Spleen (tissue), 7 donors: ENCODE measurements around the gene ZEB2.
"Not testable (repeated sequence)": the region's sequence is repeated elsewhere in the genome, so short reads cannot be mapped to it uniquely, and the experiment has no call there.

Experiments used
- POLR2A ChIP-seq, 3 donors: fragments of 450-650 bp; IDR thresholded peaks; one replicate each; pipeline ENCODE4 v1.5.1; 2017; ENCODE audit warnings: antibody characterized with exemption in 3 of 3, mild to moderate bottlenecking in 1 of 3
- POLR2AphosphoS5 ChIP-seq, 3 donors: sonication (generic); formaldehyde crosslinking; IDR thresholded peaks; one replicate each; pipeline ENCODE4 v1.5.1; 2017; ENCODE audit warnings: antibody characterized with exemption in 3 of 3
- TF ChIP-seq, protein P1 (sequence below), 11 experiments: fragments of 200-600 bp in 7 of 11; fragments of 450-650 bp in 4 of 11; sonication (generic) in 4 of 11; IDR thresholded peaks in 8 of 11; conservative IDR thresholded peaks in 3 of 11; 1 replicate in 7 of 11; 2 replicates in 4 of 11; pipeline versions ENCODE4 v1.4.0 to v1.8.0; 2016 to 2021; ENCODE audit warnings: antibody characterized with exemption in 11 of 11, inconsistent platforms in 4 of 11, mild to moderate bottlenecking in 1 of 11
- donor health status: DM: no; HTN: no; CAD: no; lungs with moderate emphysema.
- donor health status: DM: no; HTN: no; CAD: no.
- donor health status: DM: no; HTN: no; CAD: no.

DNA sequence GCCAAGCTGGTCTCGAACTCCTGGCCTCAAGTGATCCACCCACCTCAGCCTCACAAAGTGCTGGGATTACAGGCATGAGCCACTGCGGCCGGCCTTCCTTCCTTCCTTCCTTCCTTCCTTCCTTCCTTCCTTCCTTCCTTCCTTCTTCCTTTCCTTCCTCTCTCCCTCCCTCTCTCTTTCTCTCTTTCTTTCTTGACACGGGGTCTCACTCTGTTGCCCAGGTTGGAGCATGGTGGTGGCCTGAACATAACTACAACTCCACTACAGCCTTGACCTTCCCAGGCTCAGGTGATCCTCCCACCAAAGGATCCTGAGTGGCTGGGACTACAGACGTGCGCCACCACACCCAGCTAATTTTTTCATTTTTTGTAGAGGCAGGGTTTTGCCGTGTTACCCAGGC lies 155.7 kb downstream of the ZEB2 start:
- TF ChIP-seq, protein P1, sequence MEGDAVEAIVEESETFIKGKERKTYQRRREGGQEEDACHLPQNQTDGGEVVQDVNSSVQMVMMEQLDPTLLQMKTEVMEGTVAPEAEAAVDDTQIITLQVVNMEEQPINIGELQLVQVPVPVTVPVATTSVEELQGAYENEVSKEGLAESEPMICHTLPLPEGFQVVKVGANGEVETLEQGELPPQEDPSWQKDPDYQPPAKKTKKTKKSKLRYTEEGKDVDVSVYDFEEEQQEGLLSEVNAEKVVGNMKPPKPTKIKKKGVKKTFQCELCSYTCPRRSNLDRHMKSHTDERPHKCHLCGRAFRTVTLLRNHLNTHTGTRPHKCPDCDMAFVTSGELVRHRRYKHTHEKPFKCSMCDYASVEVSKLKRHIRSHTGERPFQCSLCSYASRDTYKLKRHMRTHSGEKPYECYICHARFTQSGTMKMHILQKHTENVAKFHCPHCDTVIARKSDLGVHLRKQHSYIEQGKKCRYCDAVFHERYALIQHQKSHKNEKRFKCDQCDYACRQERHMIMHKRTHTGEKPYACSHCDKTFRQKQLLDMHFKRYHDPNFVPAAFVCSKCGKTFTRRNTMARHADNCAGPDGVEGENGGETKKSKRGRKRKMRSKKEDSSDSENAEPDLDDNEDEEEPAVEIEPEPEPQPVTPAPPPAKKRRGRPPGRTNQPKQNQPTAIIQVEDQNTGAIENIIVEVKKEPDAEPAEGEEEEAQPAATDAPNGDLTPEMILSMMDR (IDR thresholded peaks at IDR 0.05 in 8 of 11, conservative IDR thresholded peaks at IDR 0.05 in 3 of 11): not testable (repeated sequence)
- not testable (repeated sequence) for TF ChIP-seq POLR2A, POLR2AphosphoS5 (IDR thresholded peaks at IDR 0.05)
